Endothelial cell of umbilical vein (primary cell): ENCODE data around the gene MFRP. TPM values are rescaled to one million over a fixed set of nuclear protein-coding genes. Genes with fewer than 3 reads are reported as not detected.

Source experiments
- BruUV-seq: library from RNA; stranded (reverse); fragments of 400-500 nt; replicated peaks from 2 replicates; lab custom pipeline; 2021; lab: Mats Ljungman, UMichigan
- CTCF ChIA-PET: fragments of 300-600, 350-600 bp; sonication (Branson Sonifier 250); formaldehyde crosslinking; loops from one replicate; lab custom pipeline; 2021; ENCODE audit warnings: antibody characterized with exemption, inconsistent platforms; lab: Charles Lee
- POLR2A ChIA-PET: fragments of 300-600, 350-600 bp; sonication (Branson Sonifier 250); formaldehyde crosslinking; loops from one replicate; lab custom pipeline; 2021; ENCODE audit warnings: antibody characterized with exemption, inconsistent platforms; lab: Charles Lee
- DNase-seq: peaks from one replicate; pipeline ENCODE4 v3.0.0-alpha.2; 2011; ENCODE audit warnings: low read depth, low spot score
- FAIRE-seq: peaks from 2 replicates; lab custom pipeline; 2011; peaks lifted over from hg19 to GRCh38; lab: Jason Lieb, UNC
- H2AFZ ChIP-seq: 2 replicates; pipeline ENCODE4 v1.6.0; 2012; ENCODE audit warnings: low read depth, low read length, control low read depth, inconsistent platforms
- H3K27ac ChIP-seq: 2 replicates; pipeline ENCODE4 v1.5.1; 2011; ENCODE audit warnings: low read depth, mild to moderate bottlenecking, control low read depth, low read length, moderate library complexity; ENCODE audit not compliant: insufficient read depth
- H3K27me3 ChIP-seq, 2 experiments: 2 replicates each; pipeline versions ENCODE4 v1.6.0 to v1.6.1; 2011; ENCODE audit warnings: low read length in 2 of 2, mixed read lengths in 1 of 2; ENCODE audit not compliant: control insufficient read depth in 2 of 2, insufficient read depth in 2 of 2
- H3K36me3 ChIP-seq, 2 experiments: 2 replicates in 1 of 2; 3 replicates in 1 of 2; pipeline ENCODE4 v1.5.1; 2011; ENCODE audit warnings: low read length in 2 of 2, mild to moderate bottlenecking in 1 of 2, moderate library complexity in 1 of 2; ENCODE audit not compliant: control insufficient read depth in 2 of 2, insufficient read depth in 2 of 2; ENCODE audit errors: extremely low read depth in 1 of 2
- H3K4me1 ChIP-seq: 3 replicates; pipeline ENCODE4 v1.5.1; 2011; ENCODE audit warnings: mild to moderate bottlenecking, low read length; ENCODE audit not compliant: control insufficient read depth, insufficient read depth; ENCODE audit errors: extremely low read depth
- H3K4me2 ChIP-seq: 2 replicates; pipeline ENCODE4 v1.6.1; 2011; ENCODE audit warnings: low read length, control low read depth, mixed read lengths; ENCODE audit not compliant: insufficient read depth
- H3K4me3 ChIP-seq, 3 experiments: fragments of 200-600 bp in 1 of 3; sonication (generic), shearing (Covaris generic) in 1 of 3; replicated peaks in 1 of 3; 2 replicates each; pipeline ENCODE4 v1.5.1; 2011 to 2016; ENCODE audit warnings: control low read depth in 3 of 3, low read length in 3 of 3, mild to moderate bottlenecking in 2 of 3, inconsistent platforms in 1 of 3, low read depth in 1 of 3, moderate library complexity in 1 of 3; ENCODE audit not compliant: insufficient read depth in 1 of 3
- H3K79me2 ChIP-seq: 2 replicates; pipeline ENCODE4 v1.6.0; 2012; ENCODE audit warnings: low read length, inconsistent platforms; ENCODE audit not compliant: control insufficient read depth, insufficient read depth
- H3K9ac ChIP-seq: replicated peaks from 2 replicates; pipeline ENCODE3; 2011; ENCODE audit warnings: low read length, control low read depth; ENCODE audit not compliant: insufficient read depth; ENCODE audit errors: extremely low read depth
- H3K9me1 ChIP-seq: replicated peaks from 3 replicates; pipeline ENCODE4 v1.6.0; 2011; ENCODE audit warnings: mild to moderate bottlenecking, low read length; ENCODE audit not compliant: control insufficient read depth, insufficient read depth; ENCODE audit errors: extremely low read depth
- H3K9me3 ChIP-seq: replicated peaks from 2 replicates; pipeline ENCODE4 v1.5.1; 2012; ENCODE audit warnings: low read length, inconsistent platforms; ENCODE audit not compliant: control insufficient read depth, insufficient read depth
- H4K20me1 ChIP-seq: replicated peaks from 2 replicates; pipeline ENCODE3; 2011; ENCODE audit warnings: mild to moderate bottlenecking, low read length; ENCODE audit not compliant: control insufficient read depth, insufficient read depth; ENCODE audit errors: extremely low read depth
- FOS ChIP-seq: IDR thresholded peaks from 2 replicates; pipeline ENCODE4 v1.6.1; 2011; ENCODE audit warnings: mild to moderate bottlenecking, low read length, moderate library complexity, borderline replicate concordance; ENCODE audit not compliant: insufficient read depth
- GATA2 ChIP-seq: IDR thresholded peaks from 2 replicates; pipeline ENCODE4 v1.7.0; 2011; ENCODE audit warnings: low read depth, mild to moderate bottlenecking, moderate library complexity, mixed read lengths, low read length; ENCODE audit not compliant: insufficient read length, insufficient read depth
- JUN ChIP-seq: IDR thresholded peaks from 2 replicates; pipeline ENCODE4 v1.6.1; 2011; ENCODE audit warnings: borderline replicate concordance, low read depth; ENCODE audit not compliant: insufficient read length, insufficient read depth
- POLR2A ChIP-seq: IDR thresholded peaks from 2 replicates; pipeline ENCODE4 v1.6.1; 2012; ENCODE audit warnings: low read depth, mild to moderate bottlenecking, control low read depth, low read length
- POLR2AphosphoS5 ChIP-seq: IDR thresholded peaks from 2 replicates; pipeline ENCODE4 v1.6.1; 2012; ENCODE audit warnings: low read depth, mild to moderate bottlenecking, control low read depth, low read length, moderate library complexity; ENCODE audit not compliant: insufficient read depth
- dilution Hi-C: fragments of 300-500 bp; cut with MboI; formaldehyde crosslinking; loops from one replicate; pipeline ENCODE4 v1.15.0; 2019; ENCODE audit warnings: low sequenced_read_pairs; ENCODE audit not compliant: extremely low pct_ligation_motif_present
- intact Hi-C: fragments of 100-400 bp; cut with micrococcal nuclease; formaldehyde crosslinking; loops from one replicate; pipeline ENCODE4 v1.10.0; 2022
- polyA plus RNA-seq, 4 experiments: library from polyadenylated mRNA; depleted of rRNA in 3 of 4; stranded (reverse) in 3 of 4; unstranded in 1 of 4; fragments of >200 nt; gene quantifications; 2 replicates each; pipeline versions ENCODE4 v1.2.1 to v1.2.3, GENCODE V29; 2011 to 2012; ENCODE audit warnings: missing spikeins in 1 of 4
- total RNA-seq: library from RNA; stranded (reverse); gene quantifications from 2 replicates; pipeline ENCODE4 v1.2.3, GENCODE V29; 2021
- TF ChIP-seq, protein P1 (sequence below), 2 donors: IDR thresholded peaks; 1 replicate in 1 of 2; 2 replicates in 1 of 2; pipeline ENCODE4 v1.5.1; 2011; ENCODE audit warnings: low read length in 2 of 2, mild to moderate bottlenecking in 2 of 2, moderate library complexity in 2 of 2, control low read depth in 1 of 2, inconsistent platforms in 1 of 2, low read depth in 1 of 2; ENCODE audit not compliant: insufficient read depth in 1 of 2; ENCODE audit errors: extremely low read depth in 1 of 2
- TF ChIP-seq, protein P2 (sequence below): IDR thresholded peaks from 2 replicates; pipeline ENCODE4 v1.6.1; 2011; ENCODE audit not compliant: insufficient read depth, insufficient read length

Gene MFRP
- total and polyA plus RNA-seq, 2 donors (not counting 3 experiments of a cell fraction or from before 2014, with no cell fraction given) = 0.08 TPM; not detected in 1

DNA sequence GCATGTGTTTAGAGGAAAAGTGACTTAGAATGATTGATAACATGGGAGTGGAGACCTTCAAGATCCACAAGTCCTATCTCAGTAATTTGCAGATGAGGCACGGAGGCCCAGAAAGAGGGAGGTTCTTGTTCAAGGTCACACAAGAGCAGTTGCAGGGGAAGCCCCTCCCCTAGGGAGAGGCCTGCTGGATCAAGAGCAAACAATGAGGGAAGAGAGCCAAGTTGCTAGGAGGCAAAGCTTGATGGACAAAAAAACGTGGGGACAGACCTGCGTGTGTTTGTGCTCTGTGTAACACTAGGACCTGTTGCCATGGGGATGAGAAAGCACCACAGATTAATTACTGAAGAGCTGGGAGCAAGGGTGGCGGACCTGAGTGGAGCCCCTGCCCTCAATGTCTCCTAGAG lies 6.4 kb upstream of the MFRP start:
- no TSS peak for BruUV-seq
- ChIA-PET POLR2A (no interaction called here), CTCF (interaction anchor here (0.7 to 2.0 kb wide), 4 partner anchors 12 to 21 kb away, joined by 3 to 19 read pairs (median 7); partner anchors contain the start of gene C1QTNF5)
- DNase-seq (peak; percentile 85), FAIRE-seq (peak; percentile 76)
- Histone ChIP-seq H3K9me3 (no peaks in the 10 kb centered on the region), H2AFZ (peak overlapping the region; percentile 46), H3K36me3 (no peaks in the 10 kb centered on the region), H3K9ac (no peak overlapping the region), H3K4me3 (no peak overlapping the region), H3K4me2 (no peak overlapping the region), H3K27me3 (no peaks in the 10 kb centered on the region), H4K20me1 (no peaks in the 10 kb centered on the region), H3K9me1 (no peaks in the 10 kb centered on the region), H3K79me2 (no peaks in the 10 kb centered on the region), H3K27ac (no peak overlapping the region), H3K4me1 (peaks cover 5% of the 10 kb centered on the region)
- TF ChIP-seq, protein P1, sequence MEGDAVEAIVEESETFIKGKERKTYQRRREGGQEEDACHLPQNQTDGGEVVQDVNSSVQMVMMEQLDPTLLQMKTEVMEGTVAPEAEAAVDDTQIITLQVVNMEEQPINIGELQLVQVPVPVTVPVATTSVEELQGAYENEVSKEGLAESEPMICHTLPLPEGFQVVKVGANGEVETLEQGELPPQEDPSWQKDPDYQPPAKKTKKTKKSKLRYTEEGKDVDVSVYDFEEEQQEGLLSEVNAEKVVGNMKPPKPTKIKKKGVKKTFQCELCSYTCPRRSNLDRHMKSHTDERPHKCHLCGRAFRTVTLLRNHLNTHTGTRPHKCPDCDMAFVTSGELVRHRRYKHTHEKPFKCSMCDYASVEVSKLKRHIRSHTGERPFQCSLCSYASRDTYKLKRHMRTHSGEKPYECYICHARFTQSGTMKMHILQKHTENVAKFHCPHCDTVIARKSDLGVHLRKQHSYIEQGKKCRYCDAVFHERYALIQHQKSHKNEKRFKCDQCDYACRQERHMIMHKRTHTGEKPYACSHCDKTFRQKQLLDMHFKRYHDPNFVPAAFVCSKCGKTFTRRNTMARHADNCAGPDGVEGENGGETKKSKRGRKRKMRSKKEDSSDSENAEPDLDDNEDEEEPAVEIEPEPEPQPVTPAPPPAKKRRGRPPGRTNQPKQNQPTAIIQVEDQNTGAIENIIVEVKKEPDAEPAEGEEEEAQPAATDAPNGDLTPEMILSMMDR (IDR thresholded peaks at IDR 0.05; ENCODE audit: extremely low read depth in 1 of 2, insufficient read depth in 1 of 2, low read depth in 1 of 2, low read length in 2 of 2) = no peak
- TF ChIP-seq POLR2AphosphoS5 (no peak), JUN (no peak), POLR2A (no peak), FOS (no peak), GATA2 (no peak)
- TF ChIP-seq, protein P2, sequence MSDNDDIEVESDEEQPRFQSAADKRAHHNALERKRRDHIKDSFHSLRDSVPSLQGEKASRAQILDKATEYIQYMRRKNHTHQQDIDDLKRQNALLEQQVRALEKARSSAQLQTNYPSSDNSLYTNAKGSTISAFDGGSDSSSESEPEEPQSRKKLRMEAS = no peak
- dilution Hi-C loops = no loop called here
- intact Hi-C loops = loop anchor here (5.0 to 10.0 kb wide), 2 partner anchors 374 to 862 kb away; partner anchors contain the start of genes NECTIN1 and OAF
